HL-60 (cell line): Measurements from ENCODE around the gene LY6G5B. TPM values are rescaled to one million over a fixed set of nuclear protein-coding genes. Genes with fewer than 3 reads are reported as not detected.

Experiments used
- DNase-seq, 2 experiments: peaks; one replicate each; pipeline ENCODE4 v3.0.0-alpha.2; 2010 to 2020; ENCODE audit warnings: low read depth in 1 of 2, low spot score in 1 of 2
- H3K27ac ChIP-seq: fragments of 250-450 bp; sonication (Bioruptor Pico); replicated peaks from 2 replicates; pipeline ENCODE4 v1.5.1; 2020; ENCODE audit warnings: mild to moderate bottlenecking, moderate library complexity
- H3K27me3 ChIP-seq: fragments of 250-450 bp; sonication (Bioruptor Pico); 2 replicates; pipeline ENCODE4 v1.5.1; 2021; ENCODE audit warnings: mild to moderate bottlenecking, moderate library complexity; ENCODE audit not compliant: insufficient read depth, poor library complexity, severe bottlenecking
- H3K4me3 ChIP-seq: replicated peaks from 2 replicates; pipeline ENCODE4 v1.5.1; 2011; ENCODE audit warnings: mild to moderate bottlenecking, control low read depth, low read length; ENCODE audit not compliant: insufficient read depth
- GABPA ChIP-seq: IDR thresholded peaks from 2 replicates; pipeline ENCODE4 v1.6.1; 2012; ENCODE audit warnings: low read depth
- POLR2AphosphoS5 ChIP-seq: IDR thresholded peaks from 2 replicates; pipeline ENCODE4 v1.6.1; 2012; ENCODE audit warnings: low read depth
- SPI1 ChIP-seq: IDR thresholded peaks from 2 replicates; pipeline ENCODE4 v1.6.1; 2012; ENCODE audit warnings: low read depth, mild to moderate bottlenecking, borderline replicate concordance
- microRNA-seq: library from miRNA; unstranded; fragments of <30 nt; microRNA quantifications from one replicate; pipeline ENCODE4, GENCODE V29; 2018
- TF ChIP-seq, protein P1 (sequence below): IDR thresholded peaks from one replicate; pipeline ENCODE4 v1.5.1; 2011; ENCODE audit warnings: low read length, control low read depth, inconsistent platforms; ENCODE audit not compliant: insufficient read depth
- TF ChIP-seq, protein P2 (sequence below): IDR thresholded peaks from 2 replicates; pipeline ENCODE4 v1.6.1; 2012; ENCODE audit warnings: low read depth; ENCODE audit not compliant: insufficient replicate concordance

The LY6G5B gene

DNA sequence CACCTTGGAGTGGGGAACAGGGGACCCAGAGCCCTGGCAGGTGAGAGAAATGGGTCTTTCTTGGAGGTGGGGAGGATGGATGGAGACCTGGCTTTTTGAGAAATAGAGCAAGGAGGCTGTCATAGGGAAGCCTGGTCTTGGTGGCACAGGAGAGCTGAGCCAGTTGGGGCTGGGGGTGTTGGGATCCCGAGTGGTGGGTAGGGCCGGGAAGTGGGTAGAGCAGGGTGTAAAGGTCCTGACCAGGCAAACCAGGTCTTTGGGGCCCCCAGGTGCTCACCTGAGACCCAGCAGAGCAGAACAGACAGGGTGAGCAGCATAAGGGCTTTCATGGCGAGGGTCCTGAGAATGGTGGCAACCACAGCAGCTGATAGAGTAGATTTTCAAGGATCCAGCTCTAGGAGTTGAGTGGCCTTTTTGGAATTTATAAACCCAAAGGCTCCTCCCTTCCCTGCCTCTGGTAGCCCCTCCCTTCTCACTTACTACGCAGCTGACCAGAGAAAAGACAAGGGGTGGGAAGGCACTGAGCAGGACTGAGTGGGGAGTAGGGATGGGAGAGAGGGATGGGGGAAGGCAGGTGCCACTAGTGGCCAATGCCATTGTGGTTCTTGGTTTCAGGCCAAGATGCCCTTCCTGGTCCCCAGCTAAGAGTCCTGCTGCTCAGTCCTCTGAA is 51.7 kb downstream of the LY6G5B start, which contains the start of gene LY6G6C:
Gene LY6G6C, minus strand, starts transcription at position 396 of the 670 bp plus-strand sequence. Its CDS starts 67 bp downstream, at position 329.
- TF ChIP-seq, protein P1, sequence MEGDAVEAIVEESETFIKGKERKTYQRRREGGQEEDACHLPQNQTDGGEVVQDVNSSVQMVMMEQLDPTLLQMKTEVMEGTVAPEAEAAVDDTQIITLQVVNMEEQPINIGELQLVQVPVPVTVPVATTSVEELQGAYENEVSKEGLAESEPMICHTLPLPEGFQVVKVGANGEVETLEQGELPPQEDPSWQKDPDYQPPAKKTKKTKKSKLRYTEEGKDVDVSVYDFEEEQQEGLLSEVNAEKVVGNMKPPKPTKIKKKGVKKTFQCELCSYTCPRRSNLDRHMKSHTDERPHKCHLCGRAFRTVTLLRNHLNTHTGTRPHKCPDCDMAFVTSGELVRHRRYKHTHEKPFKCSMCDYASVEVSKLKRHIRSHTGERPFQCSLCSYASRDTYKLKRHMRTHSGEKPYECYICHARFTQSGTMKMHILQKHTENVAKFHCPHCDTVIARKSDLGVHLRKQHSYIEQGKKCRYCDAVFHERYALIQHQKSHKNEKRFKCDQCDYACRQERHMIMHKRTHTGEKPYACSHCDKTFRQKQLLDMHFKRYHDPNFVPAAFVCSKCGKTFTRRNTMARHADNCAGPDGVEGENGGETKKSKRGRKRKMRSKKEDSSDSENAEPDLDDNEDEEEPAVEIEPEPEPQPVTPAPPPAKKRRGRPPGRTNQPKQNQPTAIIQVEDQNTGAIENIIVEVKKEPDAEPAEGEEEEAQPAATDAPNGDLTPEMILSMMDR: no peak
- TF ChIP-seq SPI1: no peak
- TF ChIP-seq POLR2AphosphoS5: no peak
- TF ChIP-seq, protein P2, sequence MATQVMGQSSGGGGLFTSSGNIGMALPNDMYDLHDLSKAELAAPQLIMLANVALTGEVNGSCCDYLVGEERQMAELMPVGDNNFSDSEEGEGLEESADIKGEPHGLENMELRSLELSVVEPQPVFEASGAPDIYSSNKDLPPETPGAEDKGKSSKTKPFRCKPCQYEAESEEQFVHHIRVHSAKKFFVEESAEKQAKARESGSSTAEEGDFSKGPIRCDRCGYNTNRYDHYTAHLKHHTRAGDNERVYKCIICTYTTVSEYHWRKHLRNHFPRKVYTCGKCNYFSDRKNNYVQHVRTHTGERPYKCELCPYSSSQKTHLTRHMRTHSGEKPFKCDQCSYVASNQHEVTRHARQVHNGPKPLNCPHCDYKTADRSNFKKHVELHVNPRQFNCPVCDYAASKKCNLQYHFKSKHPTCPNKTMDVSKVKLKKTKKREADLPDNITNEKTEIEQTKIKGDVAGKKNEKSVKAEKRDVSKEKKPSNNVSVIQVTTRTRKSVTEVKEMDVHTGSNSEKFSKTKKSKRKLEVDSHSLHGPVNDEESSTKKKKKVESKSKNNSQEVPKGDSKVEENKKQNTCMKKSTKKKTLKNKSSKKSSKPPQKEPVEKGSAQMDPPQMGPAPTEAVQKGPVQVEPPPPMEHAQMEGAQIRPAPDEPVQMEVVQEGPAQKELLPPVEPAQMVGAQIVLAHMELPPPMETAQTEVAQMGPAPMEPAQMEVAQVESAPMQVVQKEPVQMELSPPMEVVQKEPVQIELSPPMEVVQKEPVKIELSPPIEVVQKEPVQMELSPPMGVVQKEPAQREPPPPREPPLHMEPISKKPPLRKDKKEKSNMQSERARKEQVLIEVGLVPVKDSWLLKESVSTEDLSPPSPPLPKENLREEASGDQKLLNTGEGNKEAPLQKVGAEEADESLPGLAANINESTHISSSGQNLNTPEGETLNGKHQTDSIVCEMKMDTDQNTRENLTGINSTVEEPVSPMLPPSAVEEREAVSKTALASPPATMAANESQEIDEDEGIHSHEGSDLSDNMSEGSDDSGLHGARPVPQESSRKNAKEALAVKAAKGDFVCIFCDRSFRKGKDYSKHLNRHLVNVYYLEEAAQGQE: no peak
- TF ChIP-seq GABPA: no peak
- H3K4me3 ChIP-seq: no peak within 1 kb of the TSS
- no peak for DNase-seq
- no peak within 1 kb of the TSS for H3K27ac ChIP-seq
- no peaks in the 10 kb centered on the region for H3K27me3 ChIP-seq

DNA sequence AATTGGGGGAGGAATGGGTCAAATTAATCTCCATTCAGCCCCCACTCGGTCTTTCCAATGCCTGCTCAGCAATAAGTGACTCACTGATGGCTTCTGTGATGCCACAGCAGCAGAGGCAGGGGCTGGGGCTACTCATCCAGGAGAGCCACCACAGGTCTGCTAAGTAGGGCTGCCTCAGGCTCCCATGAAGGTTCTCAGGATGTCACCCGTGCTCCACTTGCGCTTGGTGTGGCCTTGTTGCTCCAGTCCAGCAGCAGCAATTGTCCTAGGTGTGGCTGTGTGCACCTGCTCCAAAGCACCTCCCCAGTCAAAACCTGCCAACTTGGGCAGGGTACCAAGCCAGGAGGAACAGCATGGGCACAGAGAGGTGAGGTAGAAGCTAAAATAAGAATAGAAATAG is 52.4 kb downstream of the LY6G5B start:
- no peak overlapping the region for H3K27ac ChIP-seq
- DNase-seq: no peak
- H3K4me3 ChIP-seq: no peak overlapping the region
- TF ChIP-seq SPI1 (no peak), POLR2AphosphoS5 (no peak), GABPA (no peak)
- TF ChIP-seq, protein P2: no peak
- TF ChIP-seq, protein P1: no peak
- no peaks in the 10 kb centered on the region for H3K27me3 ChIP-seq

Small RNA genes within 50 kb of the gene (microRNA-seq; reads per million reads assigned to microRNA genes)
- gene MIR4646 (2.4 reads per million), gene MIR6832 (not detected)
